K562 (cell line): ENCODE results near the gene SIRT7. TPM values are rescaled to one million over a fixed set of nuclear protein-coding genes. Genes with fewer than 3 reads are reported as not detected.

Source experiments
- polyA plus RNA-seq, 8 experiments: library from polyadenylated mRNA; depleted of rRNA in 4 of 8; stranded (reverse) in 5 of 8; unstranded in 3 of 8; fragments of >200 nt; fragmentation: Nextera tagmentation in 2 of 8; fragmentation: Illumina TruSeq in 1 of 8; extraction: Ambion mirVana in 2 of 8; extraction: Trizol in 1 of 8; gene quantifications; 2 replicates each; pipeline versions ENCODE4 v1.2.1 to v1.2.3, GENCODE V29; 2011 to 2014; ENCODE audit warnings: inconsistent platforms in 1 of 8, missing spikeins in 1 of 8
- total RNA-seq, 7 experiments: library from RNA; depleted of rRNA in 6 of 7; stranded (reverse); fragments of >200 nt in 6 of 7; fragmentation: Illumina TruSeq in 2 of 7; extraction: Trizol in 2 of 7; gene quantifications; 2 replicates each; pipeline versions ENCODE4 v1.2.1 to v1.2.3, GENCODE V29; 2011 to 2021; ENCODE audit warnings: low replicate concordance in 1 of 7

Gene SIRT7
- total and polyA plus RNA-seq, 9 of the 15 experiments (the other 6 are each of a cell fraction or from before 2014, with no cell fraction given): 1.6 to 54.8 (median 20.3) TPM

Other genes with a start within 250 kb of the SIRT7 start
Only the 7 nearest of the 26 such genes appear.
- gene ALYREF, start 26.6 kb downstream of the SIRT7 start, total RNA-seq (2014; rRNA removed): 416 and 428 TPM in 2 replicates
- gene ALYREF, start 26.6 kb downstream of the SIRT7 start, total RNA-seq (2014; rRNA removed; fragmentation: Illumina TruSeq; extraction: Trizol): 74.3 and 99.3 TPM in 2 replicates
- gene ALYREF, start 26.6 kb downstream of the SIRT7 start, total RNA-seq (2015; rRNA removed; fragmentation: Illumina TruSeq; extraction: Trizol): 225 and 227 TPM in 2 replicates
- 279 and 283 TPM in 2 replicates for gene ALYREF, start 26.6 kb downstream of the SIRT7 start, total RNA-seq (2021)
- 97.2 and 103 TPM in 2 replicates for gene ALYREF, start 26.6 kb downstream of the SIRT7 start, polyA plus RNA-seq (2011; rRNA removed)
- gene ALYREF, start 26.6 kb downstream of the SIRT7 start, polyA plus RNA-seq (2014; fragmentation: Illumina TruSeq; extraction: Trizol): 147 and 154 TPM in 2 replicates
- gene ALYREF, start 26.6 kb downstream of the SIRT7 start, polyA plus RNA-seq (2014; fragmentation: Nextera tagmentation; extraction: Ambion mirVana): 1 to 10 TPM; 1.9 to 3.7 TPM
- 206 and 253 TPM in 2 replicates for gene ALYREF, start 26.6 kb downstream of the SIRT7 start, polyA plus RNA-seq (2014; rRNA removed)
- gene ANAPC11, start 26.5 kb downstream of the SIRT7 start, total RNA-seq (2014; rRNA removed): 220 and 252 TPM in 2 replicates
- gene ANAPC11, start 26.5 kb downstream of the SIRT7 start, total RNA-seq (2014; rRNA removed; fragmentation: Illumina TruSeq; extraction: Trizol): 32.5 and 41.2 TPM in 2 replicates
- gene ANAPC11, start 26.5 kb downstream of the SIRT7 start, total RNA-seq (2015; rRNA removed; fragmentation: Illumina TruSeq; extraction: Trizol): 105 and 111 TPM in 2 replicates
- 214 and 217 TPM in 2 replicates for gene ANAPC11, start 26.5 kb downstream of the SIRT7 start, total RNA-seq (2021)
- gene ANAPC11, start 26.5 kb downstream of the SIRT7 start, polyA plus RNA-seq (2011; rRNA removed): 238 and 354 TPM in 2 replicates
- 57.2 and 105 TPM in 2 replicates for gene ANAPC11, start 26.5 kb downstream of the SIRT7 start, polyA plus RNA-seq (2014; fragmentation: Illumina TruSeq; extraction: Trizol)
- 100 to 1,000 TPM; 154 to 255 TPM for gene ANAPC11, start 26.5 kb downstream of the SIRT7 start, polyA plus RNA-seq (2014; fragmentation: Nextera tagmentation; extraction: Ambion mirVana)
- gene ANAPC11, start 26.5 kb downstream of the SIRT7 start, polyA plus RNA-seq (2014; rRNA removed): 318 and 338 TPM in 2 replicates
- gene NPB, start 15.9 kb downstream of the SIRT7 start, total RNA-seq (2014; rRNA removed): 0.14 and 0.57 TPM in 2 replicates
- 0.07 TPM in 1 of 2 replicates, not detected in the other for gene NPB, start 15.9 kb downstream of the SIRT7 start, total RNA-seq (2014; rRNA removed; fragmentation: Illumina TruSeq; extraction: Trizol)
- gene NPB, start 15.9 kb downstream of the SIRT7 start, total RNA-seq (2015; rRNA removed; fragmentation: Illumina TruSeq; extraction: Trizol): 0.07 and 0.30 TPM in 2 replicates
- gene NPB, start 15.9 kb downstream of the SIRT7 start, total RNA-seq (2021): 0.53 and 0.65 TPM in 2 replicates
- gene NPB, start 15.9 kb downstream of the SIRT7 start, polyA plus RNA-seq (2011; rRNA removed): 0.03 and 0.07 TPM in 2 replicates
- gene NPB, start 15.9 kb downstream of the SIRT7 start, polyA plus RNA-seq (2014; fragmentation: Illumina TruSeq; extraction: Trizol): 0.07 TPM in 1 of 2 replicates, not detected in the other
- gene NPB, start 15.9 kb downstream of the SIRT7 start, polyA plus RNA-seq (2014; fragmentation: Nextera tagmentation; extraction: Ambion mirVana): under 1 TPM; 0.43 to 0.61 TPM
- 0.07 TPM in 1 of 2 replicates, not detected in the other for gene NPB, start 15.9 kb downstream of the SIRT7 start, polyA plus RNA-seq (2014; rRNA removed)
- gene PCYT2, start 6.8 kb downstream of the SIRT7 start, total RNA-seq (2014; rRNA removed): 123 and 139 TPM in 2 replicates
- 42.7 and 57.5 TPM in 2 replicates for gene PCYT2, start 6.8 kb downstream of the SIRT7 start, total RNA-seq (2014; rRNA removed; fragmentation: Illumina TruSeq; extraction: Trizol)
- 81.7 and 82.5 TPM in 2 replicates for gene PCYT2, start 6.8 kb downstream of the SIRT7 start, total RNA-seq (2015; rRNA removed; fragmentation: Illumina TruSeq; extraction: Trizol)
- 125 and 134 TPM in 2 replicates for gene PCYT2, start 6.8 kb downstream of the SIRT7 start, total RNA-seq (2021)
- 71.5 and 97.8 TPM in 2 replicates for gene PCYT2, start 6.8 kb downstream of the SIRT7 start, polyA plus RNA-seq (2011; rRNA removed)
- gene PCYT2, start 6.8 kb downstream of the SIRT7 start, polyA plus RNA-seq (2014; fragmentation: Illumina TruSeq; extraction: Trizol): 83.7 and 95.3 TPM in 2 replicates
- 1 to 10 TPM in 1 of 2 experiments, under 1 TPM in 1; 0.92 to 1.6 TPM for gene PCYT2, start 6.8 kb downstream of the SIRT7 start, polyA plus RNA-seq (2014; fragmentation: Nextera tagmentation; extraction: Ambion mirVana)
- 131 and 133 TPM in 2 replicates for gene PCYT2, start 6.8 kb downstream of the SIRT7 start, polyA plus RNA-seq (2014; rRNA removed)
- gene MAFG, start 9.6 kb upstream of the SIRT7 start, total RNA-seq (2014; rRNA removed): 27.3 and 30.1 TPM in 2 replicates
- gene MAFG, start 9.6 kb upstream of the SIRT7 start, total RNA-seq (2014; rRNA removed; fragmentation: Illumina TruSeq; extraction: Trizol): 16.3 and 16.9 TPM in 2 replicates
- gene MAFG, start 9.6 kb upstream of the SIRT7 start, total RNA-seq (2015; rRNA removed; fragmentation: Illumina TruSeq; extraction: Trizol): 23.6 and 24.9 TPM in 2 replicates
- gene MAFG, start 9.6 kb upstream of the SIRT7 start, total RNA-seq (2021): 46.7 and 58.1 TPM in 2 replicates
- gene MAFG, start 9.6 kb upstream of the SIRT7 start, polyA plus RNA-seq (2011; rRNA removed): 22.4 and 31.8 TPM in 2 replicates
- 31.2 and 36.3 TPM in 2 replicates for gene MAFG, start 9.6 kb upstream of the SIRT7 start, polyA plus RNA-seq (2014; fragmentation: Illumina TruSeq; extraction: Trizol)
- gene MAFG, start 9.6 kb upstream of the SIRT7 start, polyA plus RNA-seq (2014; fragmentation: Nextera tagmentation; extraction: Ambion mirVana): 1 to 10 TPM; 1.1 to 2.8 TPM
- gene MAFG, start 9.6 kb upstream of the SIRT7 start, polyA plus RNA-seq (2014; rRNA removed): 44.8 and 46.7 TPM in 2 replicates
- 215 and 290 TPM in 2 replicates for gene PYCR1, start 19.1 kb upstream of the SIRT7 start, total RNA-seq (2014; rRNA removed)
- 72.4 and 95.4 TPM in 2 replicates for gene PYCR1, start 19.1 kb upstream of the SIRT7 start, total RNA-seq (2014; rRNA removed; fragmentation: Illumina TruSeq; extraction: Trizol)
- gene PYCR1, start 19.1 kb upstream of the SIRT7 start, total RNA-seq (2015; rRNA removed; fragmentation: Illumina TruSeq; extraction: Trizol): 120 and 126 TPM in 2 replicates
- 302 and 328 TPM in 2 replicates for gene PYCR1, start 19.1 kb upstream of the SIRT7 start, total RNA-seq (2021)
- gene PYCR1, start 19.1 kb upstream of the SIRT7 start, polyA plus RNA-seq (2011; rRNA removed): 188 and 273 TPM in 2 replicates
- gene PYCR1, start 19.1 kb upstream of the SIRT7 start, polyA plus RNA-seq (2014; fragmentation: Illumina TruSeq; extraction: Trizol): 183 and 278 TPM in 2 replicates
- gene PYCR1, start 19.1 kb upstream of the SIRT7 start, polyA plus RNA-seq (2014; fragmentation: Nextera tagmentation; extraction: Ambion mirVana): 10 to 100 TPM; 11.7 to 18.6 TPM
- 270 and 349 TPM in 2 replicates for gene PYCR1, start 19.1 kb upstream of the SIRT7 start, polyA plus RNA-seq (2014; rRNA removed)
- gene MYADML2, start 29.1 kb upstream of the SIRT7 start, total RNA-seq (2014; rRNA removed): not detected in 2 replicates
- not detected in 2 replicates for gene MYADML2, start 29.1 kb upstream of the SIRT7 start, total RNA-seq (2014; rRNA removed; fragmentation: Illumina TruSeq; extraction: Trizol)
- not detected in 2 replicates for gene MYADML2, start 29.1 kb upstream of the SIRT7 start, total RNA-seq (2015; rRNA removed; fragmentation: Illumina TruSeq; extraction: Trizol)
- not detected in 2 replicates for gene MYADML2, start 29.1 kb upstream of the SIRT7 start, total RNA-seq (2021)
- gene MYADML2, start 29.1 kb upstream of the SIRT7 start, polyA plus RNA-seq (2011; rRNA removed): not detected in 2 replicates
- gene MYADML2, start 29.1 kb upstream of the SIRT7 start, polyA plus RNA-seq (2014; fragmentation: Illumina TruSeq; extraction: Trizol): not detected in 2 replicates
- not detected for gene MYADML2, start 29.1 kb upstream of the SIRT7 start, polyA plus RNA-seq (2014; fragmentation: Nextera tagmentation; extraction: Ambion mirVana)
- not detected in 2 replicates for gene MYADML2, start 29.1 kb upstream of the SIRT7 start, polyA plus RNA-seq (2014; rRNA removed)